Mucosa of rectum (tissue), 2 donors: ENCODE results near the gene PRH1.

Source experiments
- H3K27ac ChIP-seq, 2 donors: one replicate each; pipeline ENCODE4 v1.7.0; 2013; ENCODE audit warnings: inconsistent platforms in 2 of 2, low read depth in 2 of 2, low read length in 2 of 2
- H3K27me3 ChIP-seq, 2 donors: one replicate each; pipeline ENCODE4 v1.7.0; 2013; ENCODE audit warnings: low read length in 2 of 2; ENCODE audit not compliant: control insufficient read depth in 2 of 2, insufficient read depth in 2 of 2
- H3K36me3 ChIP-seq, 2 donors: one replicate each; pipeline ENCODE4 v1.7.0; 2013; ENCODE audit warnings: low read length in 2 of 2; ENCODE audit not compliant: control insufficient read depth in 2 of 2, insufficient read depth in 2 of 2
- H3K4me1 ChIP-seq, 2 donors: one replicate each; pipeline ENCODE4 v1.7.0; 2013; ENCODE audit warnings: low read length in 2 of 2, mild to moderate bottlenecking in 1 of 2; ENCODE audit not compliant: control insufficient read depth in 2 of 2, insufficient read depth in 2 of 2
- H3K4me3 ChIP-seq, 2 donors: one replicate each; pipeline ENCODE4 v1.7.0; 2013; ENCODE audit warnings: low read length in 2 of 2
- H3K9ac ChIP-seq, 2 donors: one replicate each; pipeline ENCODE4 v1.7.0; 2013; ENCODE audit warnings: low read length in 2 of 2, low read depth in 1 of 2, mild to moderate bottlenecking in 1 of 2
- H3K9me3 ChIP-seq, 2 donors: one replicate each; pipeline ENCODE4 v1.7.0; 2013; ENCODE audit warnings: low read length in 2 of 2; ENCODE audit not compliant: control insufficient read depth in 2 of 2
- donor health status: healthy.
- donor health status: Normal muscosa, but diverticular disease.

PRH1 gene

DNA sequence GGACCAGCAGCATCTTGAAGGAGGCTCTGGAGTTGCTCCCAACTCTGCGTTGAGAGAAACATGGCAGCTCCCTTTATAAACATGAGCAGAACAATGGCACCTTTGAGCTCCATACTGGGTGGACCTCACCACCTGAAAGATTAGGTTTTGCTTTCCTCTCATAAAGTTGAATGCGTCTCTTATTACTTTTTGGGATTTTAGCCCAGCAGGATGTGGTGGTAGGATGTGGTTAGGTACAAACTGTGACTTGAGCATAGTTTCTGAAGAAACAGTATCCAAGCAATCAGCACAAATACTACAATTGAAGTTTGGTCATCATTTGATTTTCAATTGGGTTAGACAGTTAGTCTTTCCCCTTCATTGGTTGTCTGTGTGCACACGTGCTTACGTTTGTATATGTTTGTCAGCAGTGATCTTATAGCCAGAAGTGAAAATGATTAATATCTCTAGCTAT is 34.6 kb downstream of the PRH1 start, which contains the start of gene PRR4:
TSS of gene PRR4 (minus strand) at position 51 of the 454 bp plus-strand sequence. CDS start at position 13, 38 bp downstream.
- H3K9ac ChIP-seq, result no peak within 1 kb of the TSS
- no peak within 1 kb of the TSS for H3K4me3 ChIP-seq
- H3K9me3 ChIP-seq, result no peaks in the 10 kb centered on the region
- H3K4me1 ChIP-seq, result no peaks in the 10 kb centered on the region
- no peak within 1 kb of the TSS for H3K27ac ChIP-seq
- peaks cover 0 to 6% of the 10 kb centered on the region in 2 donors for H3K36me3 ChIP-seq
- H3K27me3 ChIP-seq, result no peaks in the 10 kb centered on the region

DNA sequence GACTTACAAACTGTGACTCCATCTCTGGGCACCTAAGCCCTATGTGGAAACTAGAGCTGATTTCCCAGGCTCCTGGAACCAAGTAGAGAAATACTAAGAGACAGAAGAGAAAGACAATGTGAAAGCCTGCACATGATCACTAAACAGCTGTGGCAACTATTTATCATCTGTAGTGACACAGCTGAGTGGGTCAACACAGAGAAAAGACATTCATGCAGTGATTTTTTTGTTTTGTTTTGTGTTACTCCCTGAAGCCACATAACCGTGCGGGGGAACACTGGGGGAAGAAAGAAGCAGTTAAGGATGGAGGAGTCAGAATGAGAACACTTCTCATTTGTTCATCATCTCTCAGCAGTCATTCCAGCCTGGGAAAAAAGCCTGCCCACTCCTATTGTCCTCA is 36.3 kb downstream of the PRH1 start:
- Histone ChIP-seq H3K27me3 (no peaks in the 10 kb centered on the region), H3K4me1 (no peaks in the 10 kb centered on the region), H3K9ac (no peak overlapping the region), H3K36me3 (peaks cover 0 to 8% of the 10 kb centered on the region in 2 donors), H3K4me3 (no peak overlapping the region), H3K9me3 (no peaks in the 10 kb centered on the region), H3K27ac (no peak overlapping the region)

DNA sequence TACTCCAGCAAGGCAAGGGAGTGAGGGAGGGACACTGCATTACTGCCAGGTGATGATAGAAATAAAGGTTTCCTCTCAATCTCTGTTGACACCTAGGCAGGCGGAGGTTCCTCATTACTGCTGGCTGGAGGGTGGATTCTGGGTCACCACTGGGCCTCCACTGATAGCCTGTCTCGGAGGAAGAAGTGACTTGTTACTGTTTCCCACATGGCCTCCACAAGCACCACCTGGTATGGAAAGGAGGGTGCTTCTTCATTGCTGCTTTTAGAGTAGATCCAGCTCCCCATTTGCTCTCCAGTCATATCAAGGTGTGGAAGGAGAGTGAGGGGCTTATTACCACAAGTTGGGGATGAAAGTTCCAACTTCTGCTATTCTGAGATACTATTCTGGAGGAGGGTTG is 41.2 kb downstream of the PRH1 start:
- Histone ChIP-seq H3K4me3 (no peak overlapping the region), H3K27me3 (no peaks in the 10 kb centered on the region), H3K4me1 (no peaks in the 10 kb centered on the region)

DNA sequence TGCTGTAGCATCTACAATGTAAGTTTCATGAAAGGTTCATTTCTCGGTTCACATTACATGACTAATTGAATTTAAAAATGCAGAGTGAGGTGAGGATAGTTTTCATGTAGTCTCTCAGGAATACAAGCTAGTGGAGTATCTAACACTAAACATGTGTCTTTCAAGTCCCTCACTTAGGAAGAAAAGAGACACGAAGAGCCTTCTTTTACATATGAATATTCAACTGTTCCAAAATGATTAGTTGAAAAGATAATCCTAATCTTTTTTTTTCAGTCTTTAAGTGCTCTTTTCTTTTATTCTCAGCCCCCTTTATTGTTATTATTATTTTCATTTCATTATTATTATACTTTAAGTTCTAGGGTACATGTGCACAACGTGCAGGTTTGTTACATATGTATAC is 45.6 kb downstream of the PRH1 start:
- Histone ChIP-seq H3K9ac (no peak overlapping the region), H3K27me3 (no peaks in the 10 kb centered on the region), H3K36me3 (peaks cover 0 to 4% of the 10 kb centered on the region in 2 donors), H3K4me1 (no peaks in the 10 kb centered on the region), H3K27ac (no peak overlapping the region), H3K9me3 (no peaks in the 10 kb centered on the region), H3K4me3 (no peak overlapping the region)

More for the DNA sequence above, 41.2 kb downstream of the PRH1 start:
- H3K9ac ChIP-seq, result no peak overlapping the region
- H3K27ac ChIP-seq, result no peak overlapping the region
- H3K36me3 ChIP-seq, result peaks cover 0 to 8% of the 10 kb centered on the region in 2 donors
- H3K9me3 ChIP-seq, result no peaks in the 10 kb centered on the region
